DND-41 (cell line): ENCODE results near the gene PTPRN.

Experiments
- CTCF ChIP-seq: IDR thresholded peaks from 2 replicates; pipeline ENCODE4 v1.5.1; 2012; ENCODE audit warnings: borderline replicate concordance, low read length, moderate library complexity, mild to moderate bottlenecking; ENCODE audit not compliant: poor library complexity, severe bottlenecking; ENCODE audit errors: extremely low read depth
- EZH2 ChIP-seq: IDR thresholded peaks from 3 replicates; pipeline ENCODE4 v1.6.1; 2012; ENCODE audit warnings: borderline replicate concordance, low read depth, mild to moderate bottlenecking, moderate library complexity, low read length, inconsistent platforms; ENCODE audit not compliant: severe bottlenecking

GRCh38 chr2:219331560-219332213 is 22.5 kb upstream of the PTPRN start:
- no peak for TF ChIP-seq EZH2
- no peak for TF ChIP-seq CTCF
